ENCODE data around the gene MT2A. TPM values are rescaled to one million over a fixed set of nuclear protein-coding genes. Genes with fewer than 3 reads are reported as not detected.

Gene MT2A
- total and polyA plus RNA-seq, 4 donors, result 146 to 1,681 (median 847) TPM

GRCh38 chr16:56611281-56611833 lies 3.0 kb downstream of the MT2A start:
- ATAC-seq (ENCODE audit: low FRiP score) (peak; percentile 61), DNase-seq (peak; percentile 82)
- Histone ChIP-seq H3K4me1 (ENCODE audit: control insufficient read depth in 1 of 2, insufficient read depth in 2 of 2, low read length in 2 of 2) (peaks cover 0 to 5% of the 10 kb centered on the region in 2 donors), H3K36me3 (ENCODE audit: control insufficient read depth in 1 of 2, insufficient read depth in 2 of 2, low read length in 1 of 2) (no peaks in the 10 kb centered on the region), H3K9me3 (ENCODE audit: control insufficient read depth, low read length) (no peaks in the 10 kb centered on the region), H3K27ac (ENCODE audit: low read depth in 1 of 2, low read length in 2 of 2) (peak overlapping the region in 1 of 2 donors; percentile 97), H3K27me3 (ENCODE audit: control insufficient read depth in 1 of 2, insufficient read depth in 2 of 2, low read length in 1 of 2) (no peaks in the 10 kb centered on the region), H3K4me3 (ENCODE audit: low read length in 2 of 2) (no peak overlapping the region)
- WGBS, 2 donors, result 27 to 53% methylated on average over 2 of the region's 2 CpGs
- intact Hi-C loops (cut with DNase I), result no loop called here

- H3K4me3 ChIP-seq (ENCODE audit: low read length in 2 of 2), result no peak overlapping the region
- H3K36me3 ChIP-seq (ENCODE audit: control insufficient read depth in 1 of 2, insufficient read depth in 2 of 2, low read length in 1 of 2), result no peaks in the 10 kb centered on the region
- H3K4me1 ChIP-seq (ENCODE audit: control insufficient read depth in 1 of 2, insufficient read depth in 2 of 2, low read length in 2 of 2), result peaks cover 0 to 5% of the 10 kb centered on the region in 2 donors
- no peaks in the 10 kb centered on the region for H3K27me3 ChIP-seq (ENCODE audit: control insufficient read depth in 1 of 2, insufficient read depth in 2 of 2, low read length in 1 of 2)
- intact Hi-C loops (cut with DNase I), result no loop called here
- no peaks in the 10 kb centered on the region for H3K9me3 ChIP-seq (ENCODE audit: control insufficient read depth, low read length)
- H3K27ac ChIP-seq (ENCODE audit: low read depth in 1 of 2, low read length in 2 of 2), result no peak overlapping the region
- DNase-seq, result no peak
- ATAC-seq (ENCODE audit: low FRiP score), result no peak
Measured at GRCh38 chr16:56613706-56614105, 5.3 kb downstream of the MT2A start.

DNA sequence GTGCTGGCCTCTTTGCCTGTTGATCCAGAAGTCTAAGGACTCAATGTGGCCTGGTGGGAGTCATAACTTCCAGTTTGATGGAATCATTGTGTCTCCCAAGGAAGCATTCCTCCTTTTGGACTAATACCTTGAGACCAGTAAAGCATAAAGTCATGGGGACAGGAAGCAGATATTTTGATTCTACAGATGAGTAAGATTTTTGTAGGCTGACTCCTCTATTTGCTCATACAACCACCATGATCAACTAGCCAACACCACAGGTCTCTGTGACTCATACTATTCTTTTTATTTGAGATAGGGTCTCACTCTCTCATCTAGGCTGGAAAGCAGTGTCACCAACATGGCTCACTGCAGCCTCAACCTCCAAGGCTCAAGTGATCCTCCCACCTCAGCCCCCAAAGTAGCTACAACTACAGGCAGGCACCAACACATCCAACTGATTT lies 6.2 kb downstream of the MT2A start:
- peaks cover 0 to 5% of the 10 kb centered on the region in 2 donors for H3K4me1 ChIP-seq (ENCODE audit: control insufficient read depth in 1 of 2, insufficient read depth in 2 of 2, low read length in 2 of 2)
- DNase-seq (no peak), ATAC-seq (ENCODE audit: low FRiP score) (no peak)
- H3K27ac ChIP-seq (ENCODE audit: low read depth in 1 of 2, low read length in 2 of 2), result no peak overlapping the region
- no peak overlapping the region for H3K4me3 ChIP-seq (ENCODE audit: low read length in 2 of 2)
- intact Hi-C loops (cut with DNase I), result no loop called here
- no peaks in the 10 kb centered on the region for H3K27me3 ChIP-seq (ENCODE audit: control insufficient read depth in 1 of 2, insufficient read depth in 2 of 2, low read length in 1 of 2)
- no peaks in the 10 kb centered on the region for H3K36me3 ChIP-seq (ENCODE audit: control insufficient read depth in 1 of 2, insufficient read depth in 2 of 2, low read length in 1 of 2)
- H3K9me3 ChIP-seq (ENCODE audit: control insufficient read depth, low read length), result no peaks in the 10 kb centered on the region

- no peak overlapping the region for H3K4me3 ChIP-seq (ENCODE audit: low read length in 2 of 2)
- H3K4me1 ChIP-seq (ENCODE audit: control insufficient read depth in 1 of 2, insufficient read depth in 2 of 2, low read length in 2 of 2), result peaks cover 0 to 5% of the 10 kb centered on the region in 2 donors
- 81 to 89% methylated on average over 3 of the region's 3 CpGs for WGBS, 2 donors
- DNase-seq (no peak), ATAC-seq (ENCODE audit: low FRiP score) (no peak)
- no peaks in the 10 kb centered on the region for H3K36me3 ChIP-seq (ENCODE audit: control insufficient read depth in 1 of 2, insufficient read depth in 2 of 2, low read length in 1 of 2)
- H3K27ac ChIP-seq (ENCODE audit: low read depth in 1 of 2, low read length in 2 of 2), result no peak overlapping the region
- no peaks in the 10 kb centered on the region for H3K27me3 ChIP-seq (ENCODE audit: control insufficient read depth in 1 of 2, insufficient read depth in 2 of 2, low read length in 1 of 2)
- intact Hi-C loops (cut with DNase I), result no loop called here
- no peaks in the 10 kb centered on the region for H3K9me3 ChIP-seq (ENCODE audit: control insufficient read depth, low read length)
Measured at GRCh38 chr16:56615353-56615752, 7.0 kb downstream of the MT2A start.

DNA sequence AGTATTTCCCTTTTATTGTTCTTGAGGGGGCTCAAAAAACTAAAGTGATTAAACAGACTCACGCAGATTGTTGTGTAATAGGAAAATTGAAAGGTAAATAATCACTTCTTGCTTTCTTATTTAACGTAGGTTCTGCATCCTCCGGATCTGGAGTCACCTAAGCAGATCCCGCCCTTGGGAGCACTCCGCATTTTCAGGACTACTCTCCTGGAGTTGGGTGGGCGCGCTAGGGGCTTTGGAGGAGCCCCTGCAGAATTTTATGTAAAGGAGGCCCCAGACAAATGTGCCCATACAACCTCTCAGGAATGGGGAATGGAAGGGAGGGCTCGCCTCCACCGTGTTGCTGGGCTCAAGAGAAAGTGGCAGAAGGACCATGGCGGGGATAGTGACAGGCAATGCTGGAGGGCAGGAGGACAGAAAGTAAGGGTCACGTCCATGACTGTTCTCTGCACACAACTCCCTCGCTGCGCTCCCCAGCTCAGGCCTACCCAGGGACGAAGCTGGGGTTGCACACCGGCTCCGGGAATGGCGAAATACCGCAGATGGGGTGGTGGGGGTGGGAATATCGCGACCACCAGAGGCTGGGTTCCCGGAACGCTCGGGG lies 8.3 kb downstream of the MT2A start:
- H3K27me3 ChIP-seq (ENCODE audit: control insufficient read depth in 1 of 2, insufficient read depth in 2 of 2, low read length in 1 of 2), result no peaks in the 10 kb centered on the region
- H3K36me3 ChIP-seq (ENCODE audit: control insufficient read depth in 1 of 2, insufficient read depth in 2 of 2, low read length in 1 of 2), result no peaks in the 10 kb centered on the region
- no peak overlapping the region for H3K27ac ChIP-seq (ENCODE audit: low read depth in 1 of 2, low read length in 2 of 2)
- ATAC-seq (ENCODE audit: low FRiP score) (peak; percentile 45), DNase-seq (no peak)
- 56 to 57% methylated on average over 23 of the region's 23 CpGs for WGBS, 2 donors
- intact Hi-C loops (cut with DNase I), result no loop called here
- no peaks in the 10 kb centered on the region for H3K9me3 ChIP-seq (ENCODE audit: control insufficient read depth, low read length)
- H3K4me3 ChIP-seq (ENCODE audit: low read length in 2 of 2), result no peak overlapping the region
- H3K4me1 ChIP-seq (ENCODE audit: control insufficient read depth in 1 of 2, insufficient read depth in 2 of 2, low read length in 2 of 2), result no peaks in the 10 kb centered on the region

DNA sequence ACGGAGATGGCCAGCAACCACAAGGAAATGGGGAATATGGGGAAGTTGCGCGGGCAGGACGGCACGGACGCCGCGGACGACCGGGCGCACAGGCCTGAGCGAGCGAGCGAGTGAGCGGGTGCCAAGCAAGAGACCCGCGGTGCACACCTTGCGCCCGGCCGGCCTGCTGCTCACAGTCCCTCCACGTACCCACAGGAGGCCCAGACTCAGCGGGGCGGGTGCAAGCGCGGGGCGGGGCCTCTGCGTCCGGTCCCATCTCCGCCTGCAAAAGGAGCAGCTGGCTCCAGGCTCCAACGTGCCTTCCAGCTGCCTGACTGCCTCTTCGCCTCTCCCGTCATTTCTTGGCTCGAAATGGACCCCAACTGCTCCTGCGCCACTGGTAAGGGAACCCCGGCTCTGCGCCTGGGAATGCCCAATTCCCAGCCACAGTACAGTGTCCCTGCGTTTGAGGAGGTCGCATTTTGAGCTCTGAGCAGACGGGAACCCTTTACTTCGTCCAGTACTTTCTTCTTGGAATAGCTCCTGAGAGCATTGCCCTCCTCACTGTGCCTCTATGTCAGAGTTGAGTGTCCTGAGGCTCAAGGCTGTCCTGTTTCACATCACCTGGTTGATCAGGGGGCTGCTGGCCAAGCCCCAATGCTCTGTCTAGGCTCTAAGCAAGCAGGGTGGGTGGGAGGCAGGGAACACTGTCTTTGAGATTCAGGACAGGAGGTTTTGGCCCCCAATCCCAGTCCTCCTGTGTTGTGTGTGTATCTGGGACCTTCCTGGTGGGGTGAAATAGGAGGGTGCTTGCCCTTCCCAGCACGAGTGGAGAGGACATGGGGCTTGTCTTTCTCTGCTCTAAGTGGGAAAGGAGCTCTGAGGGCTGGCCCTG lies 9.1 kb downstream of the MT2A start:
- Histone ChIP-seq H3K9me3 (ENCODE audit: control insufficient read depth, low read length) (no peaks in the 10 kb centered on the region), H3K4me1 (ENCODE audit: control insufficient read depth in 1 of 2, insufficient read depth in 2 of 2, low read length in 2 of 2) (no peaks in the 10 kb centered on the region), H3K27me3 (ENCODE audit: control insufficient read depth in 1 of 2, insufficient read depth in 2 of 2, low read length in 1 of 2) (no peaks in the 10 kb centered on the region), H3K27ac (ENCODE audit: low read depth in 1 of 2, low read length in 2 of 2) (peak overlapping the region in 1 of 2 donors; percentile 23), H3K36me3 (ENCODE audit: control insufficient read depth in 1 of 2, insufficient read depth in 2 of 2, low read length in 1 of 2) (no peaks in the 10 kb centered on the region), H3K4me3 (ENCODE audit: low read length in 2 of 2) (peak overlapping the region in 1 of 2 donors; percentile 16)
- peak; percentile 91 to 93 for DNase-seq
- intact Hi-C loops (cut with DNase I), result no loop called here
- ATAC-seq (ENCODE audit: low FRiP score), result peak; percentile 92
- 2 to 3% methylated on average over 33 to 41 of the region's 41 CpGs for WGBS, 2 donors

DNA sequence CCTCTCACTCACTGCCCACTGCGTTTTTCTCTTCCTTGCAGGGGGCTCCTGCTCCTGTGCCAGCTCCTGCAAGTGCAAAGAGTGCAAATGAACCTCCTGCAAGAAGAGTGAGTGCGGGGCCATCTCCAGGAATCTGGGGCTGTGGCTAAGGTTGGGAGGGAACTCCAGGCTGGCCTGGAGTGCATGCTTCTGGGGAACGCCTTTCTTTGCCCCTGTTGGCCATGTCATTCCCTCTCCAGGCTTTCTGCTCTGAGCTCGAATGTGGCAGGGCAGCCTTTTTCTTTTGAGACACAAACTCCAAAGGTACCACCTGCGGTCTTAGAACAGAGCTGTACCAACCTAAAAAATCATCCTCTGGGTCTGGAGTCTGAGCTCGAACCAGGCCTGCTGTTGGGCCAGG lies 9.8 kb downstream of the MT2A start:
- WGBS, 2 donors, result 87 to 90% methylated on average over 6 of the region's 6 CpGs
- Histone ChIP-seq H3K27me3 (ENCODE audit: control insufficient read depth in 1 of 2, insufficient read depth in 2 of 2, low read length in 1 of 2) (no peaks in the 10 kb centered on the region), H3K4me1 (ENCODE audit: control insufficient read depth in 1 of 2, insufficient read depth in 2 of 2, low read length in 2 of 2) (no peaks in the 10 kb centered on the region), H3K9me3 (ENCODE audit: control insufficient read depth, low read length) (no peaks in the 10 kb centered on the region), H3K4me3 (ENCODE audit: low read length in 2 of 2) (no peak overlapping the region), H3K36me3 (ENCODE audit: control insufficient read depth in 1 of 2, insufficient read depth in 2 of 2, low read length in 1 of 2) (no peaks in the 10 kb centered on the region), H3K27ac (ENCODE audit: low read depth in 1 of 2, low read length in 2 of 2) (no peak overlapping the region)
- intact Hi-C loops (cut with DNase I), result no loop called here
- DNase-seq, result no peak
- ATAC-seq (ENCODE audit: low FRiP score), result no peak

- intact Hi-C loops (cut with DNase I), result no loop called here
- H3K4me3 ChIP-seq (ENCODE audit: low read length in 2 of 2), result no peak overlapping the region
- DNase-seq (no peak), ATAC-seq (ENCODE audit: low FRiP score) (no peak)
- H3K27me3 ChIP-seq (ENCODE audit: control insufficient read depth in 1 of 2, insufficient read depth in 2 of 2, low read length in 1 of 2), result no peaks in the 10 kb centered on the region
- no peak overlapping the region for H3K27ac ChIP-seq (ENCODE audit: low read depth in 1 of 2, low read length in 2 of 2)
- no peaks in the 10 kb centered on the region for H3K4me1 ChIP-seq (ENCODE audit: control insufficient read depth in 1 of 2, insufficient read depth in 2 of 2, low read length in 2 of 2)
- 83 to 85% methylated on average over 8 of the region's 8 CpGs for WGBS, 2 donors
- H3K36me3 ChIP-seq (ENCODE audit: control insufficient read depth in 1 of 2, insufficient read depth in 2 of 2, low read length in 1 of 2), result no peaks in the 10 kb centered on the region
- H3K9me3 ChIP-seq (ENCODE audit: control insufficient read depth, low read length), result no peaks in the 10 kb centered on the region
Measured at GRCh38 chr16:56620339-56620897, 12.0 kb downstream of the MT2A start.

All from aorta (tissue), 5 donors.